ENCODE measurements around the gene ARHGAP22.
A peak's percentile ranks its signal among the peaks of the same experiment; 100 is the strongest.

The ARHGAP22 gene

GRCh38 chr10:48457949-48458661 lies 146.8 kb downstream of the ARHGAP22 start:
- peaks cover 21 to 48% (median 44%) of the 10 kb centered on the region in 10 experiments for H3K4me1 ChIP-seq
- H3K4me3 ChIP-seq: no peak overlapping the region
- TF ChIP-seq Cebpa-rat (IDR thresholded peaks at IDR 0.05): no peak
- no peak overlapping the region for H3K27ac ChIP-seq
- H3K9ac ChIP-seq: no peak overlapping the region
- peaks cover 0 to 17% (median 0%) of the 10 kb centered on the region in 11 experiments; a peak in 4 of 22 replicates for H4K20me1 ChIP-seq
- H3K4me2 ChIP-seq: no peak overlapping the region
- H3K27me3 ChIP-seq: no peaks in the 10 kb centered on the region; a peak in 1 of 22 replicates
- peaks cover 0 to 28% (median 0%) of the 10 kb centered on the region in 11 experiments; a peak in 3 of 22 replicates for H3K36me3 ChIP-seq
- peaks cover 0 to 6% (median 0%) of the 10 kb centered on the region in 11 experiments; a peak in 2 of 22 replicates for H3K9me3 ChIP-seq (replicated peaks in 1 of 11)

- Histone ChIP-seq H3K4me2 (peak overlapping the region; percentile 76 to 97 (median 84)), H4K20me1 (peaks cover 0 to 17% (median 0%) of the 10 kb centered on the region in 11 experiments; a peak in 4 of 22 replicates), H3K4me3 (no peak overlapping the region), H3K9ac (peak overlapping the region in 4 of 11 experiments; percentile 1 to 28 (median 18); a peak in 4 of 22 replicates), H3K36me3 (peaks cover 0 to 38% (median 0%) of the 10 kb centered on the region in 11 experiments; a peak in 4 of 22 replicates), H3K27me3 (no peaks in the 10 kb centered on the region; a peak in 1 of 22 replicates), H3K9me3 (replicated peaks in 1 of 11) (peaks cover 0 to 6% (median 0%) of the 10 kb centered on the region in 11 experiments; a peak in 2 of 22 replicates), H3K4me1 (peaks cover 21 to 54% (median 51%) of the 10 kb centered on the region in 10 experiments), H3K27ac (peak overlapping the region in 4 of 11 experiments; percentile 32 to 66 (median 54); a peak in 7 of 22 replicates)
- TF ChIP-seq Cebpa-rat (IDR thresholded peaks at IDR 0.05): no peak
Observed at GRCh38 chr10:48456808-48457761, 147.8 kb downstream of the ARHGAP22 start.

- no peak for TF ChIP-seq Cebpa-rat (IDR thresholded peaks at IDR 0.05)
- Histone ChIP-seq H3K9ac (peak overlapping the region in 6 of 11 experiments; percentile 7 to 58 (median 35); a peak in 6 of 22 replicates), H3K4me2 (peak overlapping the region; percentile 76 to 97 (median 84)), H3K9me3 (replicated peaks in 1 of 11) (no peaks in the 10 kb centered on the region), H3K27me3 (no peaks in the 10 kb centered on the region; a peak in 1 of 22 replicates), H3K4me3 (no peak overlapping the region; a peak in 1 of 20 replicates), H3K27ac (peak overlapping the region in 8 of 11 experiments; percentile 43 to 71 (median 61); a peak in 14 of 22 replicates), H3K36me3 (peaks cover 0 to 40% (median 0%) of the 10 kb centered on the region in 11 experiments; a peak in 4 of 22 replicates), H3K4me1 (peaks cover 21 to 55% (median 51%) of the 10 kb centered on the region in 10 experiments), H4K20me1 (peaks cover 0 to 17% (median 0%) of the 10 kb centered on the region in 11 experiments; a peak in 4 of 22 replicates)
Observed at GRCh38 chr10:48456361-48456804, 148.5 kb downstream of the ARHGAP22 start.

- H3K4me2 ChIP-seq: peak overlapping the region; percentile 76 to 97 (median 84)
- peaks cover 0 to 17% (median 0%) of the 10 kb centered on the region in 11 experiments; a peak in 4 of 22 replicates for H4K20me1 ChIP-seq
- H3K27me3 ChIP-seq: no peaks in the 10 kb centered on the region; a peak in 1 of 22 replicates
- no peak overlapping the region for H3K4me3 ChIP-seq
- peak overlapping the region in 1 of 11 experiments; percentile 44; a peak in 2 of 22 replicates for H3K9ac ChIP-seq
- TF ChIP-seq Cebpa-rat (IDR thresholded peaks at IDR 0.05): no peak
- H3K9me3 ChIP-seq (replicated peaks in 1 of 11): no peaks in the 10 kb centered on the region
- H3K4me1 ChIP-seq: peaks cover 21 to 58% (median 52%) of the 10 kb centered on the region in 10 experiments
- H3K36me3 ChIP-seq: peaks cover 0 to 48% (median 0%) of the 10 kb centered on the region in 11 experiments; a peak in 4 of 22 replicates
- peak overlapping the region in 5 of 11 experiments; percentile 60 to 71 (median 65); a peak in 11 of 22 replicates for H3K27ac ChIP-seq
Observed at GRCh38 chr10:48455392-48456151, 149.3 kb downstream of the ARHGAP22 start.

GRCh38 chr10:48455055-48455391 lies 149.8 kb downstream of the ARHGAP22 start:
- Histone ChIP-seq H3K36me3 (peaks cover 0 to 49% (median 0%) of the 10 kb centered on the region in 11 experiments; a peak in 4 of 22 replicates), H3K4me1 (peaks cover 21 to 58% (median 52%) of the 10 kb centered on the region in 10 experiments), H3K27ac (no peak overlapping the region), H4K20me1 (peaks cover 0 to 17% (median 0%) of the 10 kb centered on the region in 11 experiments; a peak in 4 of 22 replicates), H3K4me2 (peak overlapping the region in 10 of 11 experiments; percentile 76 to 94 (median 84); a peak in 12 of 22 replicates), H3K9ac (no peak overlapping the region), H3K9me3 (replicated peaks in 1 of 11) (no peaks in the 10 kb centered on the region), H3K4me3 (no peak overlapping the region), H3K27me3 (no peaks in the 10 kb centered on the region; a peak in 1 of 22 replicates)
- TF ChIP-seq Cebpa-rat (IDR thresholded peaks at IDR 0.05): no peak

GRCh38 chr10:48454302-48455054 lies 150.4 kb downstream of the ARHGAP22 start:
- no peaks in the 10 kb centered on the region for H3K9me3 ChIP-seq (replicated peaks in 1 of 11)
- H3K4me1 ChIP-seq: peaks cover 21 to 58% (median 52%) of the 10 kb centered on the region in 10 experiments
- H3K4me2 ChIP-seq: peak overlapping the region in 9 of 11 experiments; percentile 53 to 93 (median 83); a peak in 16 of 22 replicates
- H3K27me3 ChIP-seq: no peaks in the 10 kb centered on the region; a peak in 1 of 22 replicates
- no peak overlapping the region for H3K27ac ChIP-seq
- no peak overlapping the region; a peak in 1 of 22 replicates for H3K9ac ChIP-seq
- TF ChIP-seq Cebpa-rat (IDR thresholded peaks at IDR 0.05): no peak
- no peak overlapping the region for H3K4me3 ChIP-seq
- H4K20me1 ChIP-seq: peaks cover 0 to 17% (median 0%) of the 10 kb centered on the region in 11 experiments; a peak in 4 of 22 replicates
- peaks cover 0 to 49% (median 0%) of the 10 kb centered on the region in 11 experiments; a peak in 4 of 22 replicates for H3K36me3 ChIP-seq
